ENCODE results near the gene TSBP1. TPM values are rescaled to one million over a fixed set of nuclear protein-coding genes. Genes with fewer than 3 reads are reported as not detected.

The TSBP1 gene
- total and polyA plus RNA-seq, 2 of the 8 experiments (the other 6 are each of a cell fraction or from before 2014, with no cell fraction given): not detected

DNA sequence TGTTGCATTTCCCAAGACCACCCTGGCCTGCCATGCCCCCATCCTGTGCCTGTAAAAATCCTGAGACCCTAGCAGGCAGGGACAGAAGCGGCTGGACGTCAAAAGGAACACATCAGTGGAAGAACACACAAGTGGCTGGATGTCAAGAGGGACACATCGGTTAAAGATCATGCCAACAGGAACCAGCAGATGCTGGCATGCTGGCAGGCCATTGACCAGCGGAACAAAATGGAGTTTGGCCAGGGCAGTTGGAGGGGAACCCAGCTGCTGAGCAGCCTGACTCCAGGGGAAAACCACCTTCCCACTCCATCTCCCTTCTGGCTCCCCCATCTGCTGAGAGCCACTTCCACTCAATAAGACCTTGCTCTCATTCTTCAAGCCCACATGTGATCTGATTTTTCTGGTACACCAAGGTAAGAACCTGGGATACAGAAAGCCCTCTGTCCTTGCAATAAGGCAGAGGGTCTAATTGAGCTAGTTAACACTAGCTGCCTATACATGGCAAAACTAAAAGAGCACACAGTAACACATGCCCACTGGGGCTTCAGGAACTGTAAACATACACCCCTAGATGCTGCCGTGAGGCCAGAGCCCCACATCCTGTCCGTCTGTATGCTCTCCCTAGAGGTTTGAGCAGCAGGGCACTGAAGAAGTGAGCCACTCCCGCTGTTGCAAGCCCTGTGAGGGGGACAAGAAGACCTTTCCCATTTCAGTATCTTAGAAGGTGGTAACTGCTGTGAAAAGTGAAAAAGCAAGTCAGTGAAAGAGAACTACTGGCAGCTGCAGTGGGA lies 4.2 kb upstream of the TSBP1 start:
- DNase-seq (ENCODE audit: low read depth in 1 of 2, low spot score in 2 of 2): no peak

More for the DNA sequence above, 4.2 kb upstream of the TSBP1 start:
- FAIRE-seq: no peak
- TF ChIP-seq JUN (IDR thresholded peaks at IDR 0.05; ENCODE audit: low read depth, low read length): no peak
- no peak for TF ChIP-seq SIRT6 (IDR thresholded peaks at IDR 0.05; ENCODE audit: low read length)
- TF ChIP-seq CBX5 (IDR thresholded peaks at IDR 0.05; ENCODE audit: low read depth, low read length): no peak
- no peak for TF ChIP-seq TEAD4 (IDR thresholded peaks at IDR 0.05; ENCODE audit: low read depth, low read length)
- TF ChIP-seq CTBP2 (IDR thresholded peaks at IDR 0.05; ENCODE audit: borderline replicate concordance, insufficient read depth, insufficient read length, low read length): no peak
- TF ChIP-seq SP2 (IDR thresholded peaks at IDR 0.05; ENCODE audit: low read length): no peak
- no peak for TF ChIP-seq TAF7 (optimal IDR thresholded peaks at IDR 0.05; ENCODE audit: borderline replicate concordance, low read depth, low read length)
- no peak for TF ChIP-seq TCF12 (IDR thresholded peaks at IDR 0.05; ENCODE audit: low read depth, low read length)
- no peak for TF ChIP-seq MAFK (IDR thresholded peaks at IDR 0.05; ENCODE audit: low read depth, low read length)
- H3K4ac ChIP-seq (replicated peaks; ENCODE audit: insufficient read length, low read depth, low read length): no peak overlapping the region
- no peak overlapping the region for H3K4me3 ChIP-seq (ENCODE audit: extremely low read depth in 1 of 4, insufficient read depth in 2 of 4, low read depth in 3 of 4, low read length in 4 of 4)
- H2BK20ac ChIP-seq (ENCODE audit: low read length): no peak overlapping the region
- H4K5ac ChIP-seq (ENCODE audit: insufficient read length, low read depth, low read length): no peak overlapping the region
- H3K23ac ChIP-seq (ENCODE audit: insufficient read length): no peak overlapping the region
- no peaks in the 10 kb centered on the region for H3K9me3 ChIP-seq (ENCODE audit: insufficient read depth in 2 of 2, low read depth in 1 of 2, low read length in 1 of 2)
- H3K4me1 ChIP-seq (replicated peaks in 1 of 4; ENCODE audit: control insufficient read depth in 3 of 4, insufficient read depth in 4 of 4, low read length in 3 of 4): no peaks in the 10 kb centered on the region
- H2BK12ac ChIP-seq (ENCODE audit: low read depth, low read length): no peak overlapping the region
- H3K9ac ChIP-seq (replicated peaks in 1 of 4; ENCODE audit: extremely low read depth in 1 of 4, low read depth in 3 of 4, low read length in 3 of 4): no peak overlapping the region
- peaks cover 2% of the 10 kb centered on the region; the same call in 1 of the 2 replicates for H3K23me2 ChIP-seq (ENCODE audit: low read depth, low read length)
- H3K79me1 ChIP-seq (ENCODE audit: low read depth, low read length): no peaks in the 10 kb centered on the region
- POLR2A ChIA-PET (ENCODE audit: partially characterized antibody): no interaction called here
- H2AFZ ChIP-seq (ENCODE audit: low read length): no peak overlapping the region
- no peak overlapping the region for H3K18ac ChIP-seq (ENCODE audit: extremely low read depth, low read length)
- H4K91ac ChIP-seq (replicated peaks; ENCODE audit: insufficient read length, low read length): no peak overlapping the region
- H2BK120ac ChIP-seq (replicated peaks; ENCODE audit: low read depth, low read length): no peak overlapping the region
- H3K27ac ChIP-seq (ENCODE audit: low read depth, low read length): no peak overlapping the region
- H3K27me3 ChIP-seq (replicated peaks in 1 of 4; ENCODE audit: control insufficient read depth in 3 of 4, extremely low read depth in 1 of 4, insufficient read depth in 3 of 4, low read length in 3 of 4): no peaks in the 10 kb centered on the region
- WGBS, 2 experiments (ENCODE audit: extremely low coverage in 1 of 2, insufficient coverage in 1 of 2, insufficient read length in 1 of 2, insufficient replicate concordance in 2 of 2, low coverage in 1 of 2, low lambda C conversion rate in 2 of 2, missing lambda C conversion rate in 1 of 2): 82% methylated on average over 7 of the region's 7 CpGs; no CpG with 5 or more reads in 1 of the 2 experiments
- H3K36me3 ChIP-seq (ENCODE audit: control insufficient read depth in 2 of 4, insufficient read depth in 4 of 4, low read length in 3 of 4): no peaks in the 10 kb centered on the region
- H4K20me1 ChIP-seq (replicated peaks in 1 of 2; ENCODE audit: control insufficient read depth in 1 of 2, insufficient read depth in 2 of 2, low read length in 2 of 2): no peaks in the 10 kb centered on the region
- CTCF ChIA-PET (ENCODE audit: partially characterized antibody): interaction anchor here (0.7 kb wide), 1 partner anchor 542 kb away, joined by 3 read pairs; no protein-coding TSS in a partner anchor
- H3K79me2 ChIP-seq (ENCODE audit: control insufficient read depth in 1 of 2, insufficient read depth in 2 of 2, low read length in 2 of 2): no peaks in the 10 kb centered on the region
- no peak overlapping the region for H2BK5ac ChIP-seq (ENCODE audit: low read depth, low read length)
- no peak overlapping the region for H2BK15ac ChIP-seq (ENCODE audit: low read length)
- H2AK5ac ChIP-seq (ENCODE audit: low read depth, low read length): no peak overlapping the region
- no peak overlapping the region for H4K8ac ChIP-seq (ENCODE audit: extremely low read depth, insufficient read depth, low read length)
- no peak overlapping the region for H3K14ac ChIP-seq (ENCODE audit: insufficient read length)
- no peak overlapping the region for H3K56ac ChIP-seq (replicated peaks; ENCODE audit: insufficient read length, low read depth, low read length)
- no peak overlapping the region for H3K4me2 ChIP-seq (ENCODE audit: insufficient read depth in 1 of 2, low read depth in 2 of 2, low read length in 2 of 2)
